Uterus (tissue), 4 donors: ENCODE results near the gene COL23A1. TPM values are rescaled to one million over a fixed set of nuclear protein-coding genes. Genes with fewer than 3 reads are reported as not detected.

Experiments used
- DNase-seq, 2 donors: peaks; one replicate each; pipeline ENCODE4 v3.0.0-alpha.2; 2019 to 2020
- H3K27ac ChIP-seq, 2 donors: fragments of 200-600 bp; sonication (generic); 1 replicate in 1 of 2; 2 replicates in 1 of 2; pipeline ENCODE4 v1.5.1; 2016 to 2018
- H3K27me3 ChIP-seq, 2 donors: fragments of 200-600 bp; sonication (generic); one replicate each; pipeline ENCODE4 v1.5.1; 2018 to 2019; ENCODE audit warnings: control low read depth in 1 of 2
- H3K36me3 ChIP-seq, 2 donors: fragments of 200-600 bp; sonication (generic); one replicate each; pipeline ENCODE4 v1.5.1; 2019; ENCODE audit warnings: control low read depth in 1 of 2
- H3K4me1 ChIP-seq, 2 donors: fragments of 200-600 bp; sonication (generic); one replicate each; pipeline ENCODE4 v1.5.1; 2018 to 2019; ENCODE audit warnings: control low read depth in 1 of 2
- H3K4me3 ChIP-seq, 2 donors: fragments of 200-600 bp; sonication (generic); 1 replicate in 1 of 2; 2 replicates in 1 of 2; pipeline ENCODE4 v1.5.1; 2018 to 2019; ENCODE audit warnings: mild to moderate bottlenecking in 1 of 2
- H3K9me3 ChIP-seq, 2 donors: fragments of 200-600 bp; sonication (generic); one replicate each; pipeline ENCODE4 v1.5.1; 2019; ENCODE audit warnings: control low read depth in 1 of 2
- CTCF ChIP-seq, 4 experiments: fragments of 200-600 bp in 2 of 4; fragments of 450-650 bp in 2 of 4; sonication (generic) in 2 of 4; IDR thresholded peaks; one replicate each; pipeline ENCODE4 v1.5.1; 2016 to 2019; ENCODE audit warnings: antibody characterized with exemption in 4 of 4, mild to moderate bottlenecking in 2 of 4, moderate library complexity in 1 of 4
- POLR2A ChIP-seq, 2 donors: fragments of 450-650 bp; IDR thresholded peaks; one replicate each; pipeline ENCODE4 v1.6.1; 2016; ENCODE audit warnings: antibody characterized with exemption in 2 of 2, mild to moderate bottlenecking in 1 of 2, moderate library complexity in 1 of 2
- intact Hi-C: fragments of 100-400 bp; cut with DNase I; formaldehyde crosslinking; loops from one replicate; pipeline ENCODE4 v1.15.1; 2023; ENCODE audit warnings: low total_unique reads
- total RNA-seq, 4 donors: library from RNA; depleted of rRNA in 3 of 4; stranded (reverse); fragments of >200 nt in 3 of 4; gene quantifications; one replicate each; pipeline versions ENCODE4 v1.1.0 to v1.2.4, GENCODE V29; 2014 to 2023
- donor health status: DM: yes; HTN: yes; CAD: no.

COL23A1 gene
- total RNA-seq, 4 donors from 2014 or later = 0.85 to 7.6 (median 2.0) TPM; not detected in 1

- intact Hi-C loops = no loop called here
- H3K4me3 ChIP-seq = no peak overlapping the region
- TF ChIP-seq CTCF (IDR thresholded peaks at IDR 0.05) (peak; percentile 49 to 69 (median 61)), POLR2A (IDR thresholded peaks at IDR 0.05) (no peak)
These were observed 129.0 kb downstream of the COL23A1 start for GRCh38 chr5:178461004-178461730.

GRCh38 chr5:178460598-178460997 lies 129.6 kb downstream of the COL23A1 start:
- Histone ChIP-seq H3K27me3 (no peaks in the 10 kb centered on the region), H3K4me3 (no peak overlapping the region), H3K36me3 (no peaks in the 10 kb centered on the region), H3K9me3 (no peaks in the 10 kb centered on the region), H3K27ac (no peak overlapping the region), H3K4me1 (no peaks in the 10 kb centered on the region)
- no peak for DNase-seq
- intact Hi-C loops = no loop called here
- TF ChIP-seq POLR2A (IDR thresholded peaks at IDR 0.05) (no peak), CTCF (IDR thresholded peaks at IDR 0.05) (no peak)

More at GRCh38 chr5:178461004-178461730, 129.0 kb downstream of the COL23A1 start:
- Histone ChIP-seq H3K36me3 (no peaks in the 10 kb centered on the region), H3K4me1 (no peaks in the 10 kb centered on the region), H3K27ac (no peak overlapping the region), H3K27me3 (no peaks in the 10 kb centered on the region), H3K9me3 (no peaks in the 10 kb centered on the region)
- DNase-seq = peak; percentile 37 to 49

GRCh38 chr5:178460174-178460573 lies 130.0 kb downstream of the COL23A1 start:
- no peak overlapping the region for H3K4me3 ChIP-seq

GRCh38 chr5:178458140-178458539 lies 132.1 kb downstream of the COL23A1 start:
- Histone ChIP-seq H3K4me1 (no peaks in the 10 kb centered on the region), H3K27me3 (no peaks in the 10 kb centered on the region), H3K36me3 (no peaks in the 10 kb centered on the region), H3K4me3 (no peak overlapping the region), H3K9me3 (no peaks in the 10 kb centered on the region), H3K27ac (no peak overlapping the region)
- DNase-seq = no peak
- intact Hi-C loops = no loop called here
- TF ChIP-seq CTCF (IDR thresholded peaks at IDR 0.05) (no peak), POLR2A (IDR thresholded peaks at IDR 0.05) (no peak)

More at GRCh38 chr5:178460174-178460573, 130.0 kb downstream of the COL23A1 start:
- no peak overlapping the region for H3K27ac ChIP-seq
- no peaks in the 10 kb centered on the region for H3K27me3 ChIP-seq
- intact Hi-C loops = no loop called here
- TF ChIP-seq POLR2A (IDR thresholded peaks at IDR 0.05) (no peak), CTCF (IDR thresholded peaks at IDR 0.05) (no peak)
- H3K4me1 ChIP-seq = no peaks in the 10 kb centered on the region
- H3K9me3 ChIP-seq = no peaks in the 10 kb centered on the region
- no peak for DNase-seq
- no peaks in the 10 kb centered on the region for H3K36me3 ChIP-seq

GRCh38 chr5:178457471-178457870 lies 132.7 kb downstream of the COL23A1 start:
- Histone ChIP-seq H3K27ac (no peak overlapping the region), H3K4me3 (no peak overlapping the region), H3K36me3 (no peaks in the 10 kb centered on the region), H3K27me3 (no peaks in the 10 kb centered on the region), H3K4me1 (no peaks in the 10 kb centered on the region), H3K9me3 (no peaks in the 10 kb centered on the region)
- DNase-seq = no peak
- TF ChIP-seq CTCF (IDR thresholded peaks at IDR 0.05) (no peak), POLR2A (IDR thresholded peaks at IDR 0.05) (no peak)
- intact Hi-C loops = no loop called here
